Measurements from ENCODE around the gene SRSF4.

SRSF4 gene

DNA sequence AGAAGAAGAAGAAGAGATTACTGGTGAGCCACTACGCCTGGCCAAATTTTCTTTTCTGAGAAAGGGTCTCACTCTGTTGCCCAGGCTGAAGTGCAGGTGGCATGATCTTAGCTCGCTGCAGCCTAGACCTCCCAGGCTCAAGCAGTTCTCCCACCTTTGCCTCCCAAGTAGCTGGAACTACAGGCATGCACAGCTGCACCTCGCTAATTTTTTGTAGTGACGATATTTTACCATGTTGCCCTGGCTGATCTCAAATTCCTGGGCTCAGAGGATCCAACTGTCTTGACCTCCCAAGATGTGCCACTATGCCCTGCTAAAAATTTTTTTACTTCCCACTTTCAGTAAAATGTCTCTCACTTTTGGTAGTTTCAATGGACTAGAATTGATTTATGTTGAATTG is 82.4 kb downstream of the SRSF4 start:
- no peak for DNase-seq (ENCODE audit: low read depth in 2 of 2, low spot score in 1 of 2)
